Neural progenitor cell (in vitro differentiated cells): Measurements from ENCODE around the gene FADS6. TPM values are rescaled to one million over a fixed set of nuclear protein-coding genes. Genes with fewer than 3 reads are reported as not detected.

Experiments
- DNase-seq: peaks from one replicate; pipeline ENCODE4 v3.0.0-alpha.2; 2016; ENCODE audit warnings: low spot score
- H2AFZ ChIP-seq: fragments of 200-600 bp; sonication (generic); replicated peaks from 2 replicates; pipeline ENCODE4 v1.6.1; 2016; ENCODE audit warnings: antibody characterized with exemption
- H3F3A ChIP-seq: fragments of 200-600 bp; sonication (generic); 2 replicates; pipeline ENCODE4 v1.6.1; 2016; ENCODE audit warnings: antibody characterized with exemption, low read depth
- H3K27ac ChIP-seq: fragments of 200-600 bp; sonication (generic); 2 replicates; pipeline ENCODE4 v1.5.1; 2016; ENCODE audit warnings: mild to moderate bottlenecking
- H3K27me3 ChIP-seq: fragments of 200-600 bp; sonication (generic); 2 replicates; pipeline ENCODE4 v1.6.1; 2016; ENCODE audit warnings: mild to moderate bottlenecking, moderate library complexity
- H3K36me3 ChIP-seq: fragments of 200-600 bp; sonication (generic); 2 replicates; pipeline ENCODE4 v1.5.1; 2016
- H3K4me1 ChIP-seq: fragments of 200-600 bp; sonication (generic); 2 replicates; pipeline ENCODE4 v1.6.1; 2016; ENCODE audit warnings: mixed run types
- H3K4me2 ChIP-seq: fragments of 200-600 bp; sonication (generic); 2 replicates; pipeline ENCODE4 v1.6.1; 2016
- H3K4me3 ChIP-seq: fragments of 200-600 bp; sonication (generic); 2 replicates; pipeline ENCODE4 v1.5.1; 2016
- H3K79me2 ChIP-seq: fragments of 200-600 bp; sonication (generic); 2 replicates; pipeline ENCODE4 v1.6.1; 2016; ENCODE audit warnings: low read depth
- H3K9ac ChIP-seq: fragments of 200-600 bp; sonication (generic); 2 replicates; pipeline ENCODE4 v1.6.1; 2016
- H3K9me3 ChIP-seq: fragments of 200-600 bp; sonication (generic); 2 replicates; pipeline ENCODE4 v1.5.1; 2016; ENCODE audit warnings: low read depth
- H4K20me1 ChIP-seq: fragments of 200-600 bp; sonication (generic); 2 replicates; pipeline ENCODE4 v1.6.1; 2016; ENCODE audit warnings: low read depth
- H3K27ac Mint-ChIP-seq: 3 replicates; pipeline ENCODE4 v1.8.0; 2021; ENCODE audit warnings: mixed read lengths
- H3K27me3 Mint-ChIP-seq: 2 replicates; pipeline ENCODE4 v1.8.0; 2022; ENCODE audit warnings: low read depth, mild to moderate bottlenecking, inconsistent platforms, moderate library complexity, mixed read lengths; ENCODE audit not compliant: insufficient read depth
- H3K36me3 Mint-ChIP-seq: 3 replicates; pipeline ENCODE4 v1.8.0; 2021; ENCODE audit warnings: mixed read lengths
- H3K4me1 Mint-ChIP-seq: 3 replicates; pipeline ENCODE4 v1.8.0; 2021; ENCODE audit warnings: mixed read lengths
- H3K4me3 Mint-ChIP-seq: 3 replicates; pipeline ENCODE4 v1.8.0; 2021; ENCODE audit warnings: mild to moderate bottlenecking, moderate library complexity, mixed read lengths
- H3K9me3 Mint-ChIP-seq: 3 replicates; pipeline ENCODE4 v1.8.0; 2020; ENCODE audit warnings: mixed read lengths
- CTCF ChIP-seq: fragments of 200-600 bp; sonication (generic); IDR thresholded peaks from 2 replicates; pipeline ENCODE4 v1.5.1; 2017; ENCODE audit warnings: antibody characterized with exemption, mild to moderate bottlenecking
- EZH2 ChIP-seq: fragments of 200-600 bp; sonication (generic); IDR thresholded peaks from 2 replicates; pipeline ENCODE4 v1.6.1; 2017; ENCODE audit warnings: antibody characterized with exemption, mild to moderate bottlenecking, moderate library complexity
- EZH2phosphoT487 ChIP-seq: fragments of 200-600 bp; sonication (generic); IDR thresholded peaks from 2 replicates; pipeline ENCODE4 v1.6.1; 2017; ENCODE audit warnings: antibody characterized with exemption
- total RNA-seq: library from RNA; depleted of rRNA; stranded (reverse); fragments of >200 nt; gene quantifications from 2 replicates; pipeline ENCODE4 v1.2.3, GENCODE V29; 2015; ENCODE audit warnings: low replicate concordance

The FADS6 gene
- total RNA-seq, 1 donor from 2014 or later: 0.36 TPM

GRCh38 chr17:74839990-74840852 is 53.2 kb downstream of the FADS6 start:
- H3K27me3 Mint-ChIP-seq: peaks cover 36% of the 10 kb centered on the region
- H3K4me1 Mint-ChIP-seq: peaks cover 15% of the 10 kb centered on the region
- H2AFZ ChIP-seq: no peak overlapping the region
- TF ChIP-seq EZH2phosphoT487: no peak
- TF ChIP-seq CTCF: no peak
- no peak for TF ChIP-seq EZH2
- H3K27ac Mint-ChIP-seq: no peak overlapping the region
- peaks cover 7% of the 10 kb centered on the region for H3K36me3 Mint-ChIP-seq
- H3K4me1 ChIP-seq: peaks cover 9% of the 10 kb centered on the region
- H3K9me3 Mint-ChIP-seq: no peaks in the 10 kb centered on the region
- DNase-seq: no peak
- H3K27ac ChIP-seq: no peak overlapping the region
- peaks cover 13% of the 10 kb centered on the region for H3F3A ChIP-seq
- peaks cover 43% of the 10 kb centered on the region for H3K27me3 ChIP-seq
- H3K79me2 ChIP-seq: no peaks in the 10 kb centered on the region
- no peak overlapping the region for H3K4me3 Mint-ChIP-seq
- H3K36me3 ChIP-seq: no peaks in the 10 kb centered on the region
- H3K9ac ChIP-seq: no peak overlapping the region
- peaks cover 35% of the 10 kb centered on the region for H4K20me1 ChIP-seq
- peak overlapping the region; percentile 38 for H3K4me2 ChIP-seq
- no peaks in the 10 kb centered on the region for H3K9me3 ChIP-seq
- H3K4me3 ChIP-seq: no peak overlapping the region

- TF ChIP-seq EZH2 (no peak), CTCF (no peak), EZH2phosphoT487 (no peak)
- peaks cover 7% of the 10 kb centered on the region for H3K36me3 Mint-ChIP-seq
- no peak overlapping the region for H2AFZ ChIP-seq
- peaks cover 24% of the 10 kb centered on the region for H3K27me3 ChIP-seq
- no peak for DNase-seq
- H3K27ac ChIP-seq: no peak overlapping the region
- peaks cover 19% of the 10 kb centered on the region for H3K4me1 ChIP-seq
- H3K4me1 Mint-ChIP-seq: peaks cover 30% of the 10 kb centered on the region
- H3K4me3 Mint-ChIP-seq: no peak overlapping the region
- no peaks in the 10 kb centered on the region for H3K36me3 ChIP-seq
- no peaks in the 10 kb centered on the region for H3K9me3 ChIP-seq
- no peaks in the 10 kb centered on the region for H3K79me2 ChIP-seq
- no peaks in the 10 kb centered on the region for H3K9me3 Mint-ChIP-seq
- H3K4me2 ChIP-seq: no peak overlapping the region
- H3K4me3 ChIP-seq: no peak overlapping the region
- no peak overlapping the region for H3K27ac Mint-ChIP-seq
- H3K9ac ChIP-seq: no peak overlapping the region
- H3K27me3 Mint-ChIP-seq: peaks cover 26% of the 10 kb centered on the region
- peaks cover 31% of the 10 kb centered on the region for H4K20me1 ChIP-seq
- H3F3A ChIP-seq: peaks cover 13% of the 10 kb centered on the region
Observed at GRCh38 chr17:74838274-74838673, 55.2 kb downstream of the FADS6 start.

GRCh38 chr17:74836691-74837467 is 56.6 kb downstream of the FADS6 start:
- no peaks in the 10 kb centered on the region for H3K9me3 Mint-ChIP-seq
- H3K36me3 ChIP-seq: no peaks in the 10 kb centered on the region
- no peak overlapping the region for H3K27ac Mint-ChIP-seq
- no peak overlapping the region for H3K4me3 Mint-ChIP-seq
- H3K4me3 ChIP-seq: no peak overlapping the region
- H4K20me1 ChIP-seq: peaks cover 23% of the 10 kb centered on the region
- H3K4me2 ChIP-seq: no peak overlapping the region
- peaks cover 19% of the 10 kb centered on the region for H3K4me1 ChIP-seq
- no peak overlapping the region for H3K9ac ChIP-seq
- peaks cover 24% of the 10 kb centered on the region for H3K27me3 Mint-ChIP-seq
- DNase-seq: no peak
- peaks cover 33% of the 10 kb centered on the region for H3K4me1 Mint-ChIP-seq
- H3K9me3 ChIP-seq: no peaks in the 10 kb centered on the region
- no peak overlapping the region for H3K27ac ChIP-seq
- H3K79me2 ChIP-seq: no peaks in the 10 kb centered on the region
- H2AFZ ChIP-seq: no peak overlapping the region
- H3K27me3 ChIP-seq: peaks cover 10% of the 10 kb centered on the region
- no peak for TF ChIP-seq EZH2phosphoT487
- no peak for TF ChIP-seq EZH2
- TF ChIP-seq CTCF: no peak
- peaks cover 8% of the 10 kb centered on the region for H3F3A ChIP-seq
- H3K36me3 Mint-ChIP-seq: peaks cover 7% of the 10 kb centered on the region
